ENCODE measurements around the gene COPG1.

COPG1 gene

DNA sequence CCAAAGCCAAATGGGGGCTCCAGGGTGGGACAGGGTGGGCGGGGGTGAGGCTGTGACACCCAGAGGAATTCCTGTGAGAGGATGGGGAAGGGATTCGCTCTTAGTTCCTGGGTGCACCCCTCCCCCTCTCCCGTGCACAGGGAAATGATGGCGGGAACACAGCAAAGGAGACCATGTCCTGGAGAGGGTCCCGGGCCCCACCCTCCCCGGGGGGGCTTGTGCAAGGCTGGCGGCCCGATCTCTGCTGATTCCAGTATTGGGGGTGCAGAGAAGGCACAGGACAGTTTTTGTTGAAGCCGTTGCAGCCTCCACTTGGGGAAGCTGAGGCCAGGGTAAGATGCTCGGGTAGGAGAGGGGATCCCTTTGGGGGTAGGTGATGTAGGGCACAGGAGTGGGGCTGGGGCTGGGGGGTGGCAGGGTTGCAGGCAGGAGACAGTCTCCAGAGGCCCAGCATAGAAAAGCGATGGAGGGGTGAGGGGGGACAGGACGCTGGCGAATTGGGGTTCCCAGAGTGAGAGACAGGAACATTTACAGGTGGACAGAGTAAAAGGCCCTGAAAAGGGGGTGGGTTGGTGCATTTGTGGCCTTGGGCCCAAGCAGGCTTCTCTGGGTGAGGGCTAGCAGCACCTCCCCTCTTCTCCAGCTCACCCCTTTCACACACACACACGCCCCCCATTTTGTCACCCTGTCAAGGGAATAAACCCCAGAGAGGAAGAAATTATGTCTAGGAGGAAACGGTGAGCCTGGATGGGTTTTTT, 67.8 kb downstream of the COPG1 start:
- peaks cover 10% of the 10 kb centered on the region for H3K36me3 ChIP-seq (ENCODE audit: control insufficient read depth, low read depth, low read length)
- H3K27ac ChIP-seq (ENCODE audit: low read length), result no peak overlapping the region
- no peaks in the 10 kb centered on the region for H3K27me3 ChIP-seq (ENCODE audit: control insufficient read depth, insufficient read depth, low read length)
- peak overlapping the region; percentile 89 for H3K9ac ChIP-seq (ENCODE audit: low read length)
- peaks cover 7% of the 10 kb centered on the region for H3K4me1 ChIP-seq (ENCODE audit: control insufficient read depth, low read depth, low read length)
- H3K9me3 ChIP-seq (ENCODE audit: control insufficient read depth, low read depth, low read length), result no peaks in the 10 kb centered on the region
- peak overlapping the region; percentile 82 for H3K4me3 ChIP-seq (ENCODE audit: low read length)

- H3K4me3 ChIP-seq (ENCODE audit: low read length), result no peak overlapping the region
- no peaks in the 10 kb centered on the region for H3K27me3 ChIP-seq (ENCODE audit: control insufficient read depth, insufficient read depth, low read length)
- no peak overlapping the region for H3K27ac ChIP-seq (ENCODE audit: low read length)
- H3K4me1 ChIP-seq (ENCODE audit: control insufficient read depth, low read depth, low read length), result peaks cover 7% of the 10 kb centered on the region
- H3K36me3 ChIP-seq (ENCODE audit: control insufficient read depth, low read depth, low read length), result peaks cover 10% of the 10 kb centered on the region
- H3K9ac ChIP-seq (ENCODE audit: low read length), result no peak overlapping the region
- H3K9me3 ChIP-seq (ENCODE audit: control insufficient read depth, low read depth, low read length), result no peaks in the 10 kb centered on the region
Observed at GRCh38 chr3:129317848-129318247, 68.4 kb downstream of the COPG1 start.

DNA sequence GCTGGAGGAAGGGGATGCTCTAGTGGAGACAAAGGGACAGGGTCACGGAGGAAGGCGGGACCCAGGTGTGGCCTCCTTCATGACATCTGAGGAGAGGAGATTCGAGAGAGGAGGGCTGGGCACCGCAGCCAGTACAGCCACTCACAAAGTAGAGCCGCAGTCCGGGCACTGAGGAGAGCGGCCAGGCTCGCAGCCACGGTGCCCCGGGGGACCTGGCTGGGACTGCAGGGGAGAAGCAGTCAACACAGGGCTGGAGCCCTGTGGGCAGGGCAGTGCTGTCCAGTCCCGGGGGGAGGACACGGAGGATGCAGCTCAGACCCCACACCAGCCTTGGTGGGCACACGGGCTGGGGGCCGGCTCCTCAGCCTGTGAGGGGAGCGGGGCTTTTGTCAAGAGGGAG, 69.5 kb downstream of the COPG1 start:
- no peaks in the 10 kb centered on the region for H3K27me3 ChIP-seq (ENCODE audit: control insufficient read depth, insufficient read depth, low read length)

DNA sequence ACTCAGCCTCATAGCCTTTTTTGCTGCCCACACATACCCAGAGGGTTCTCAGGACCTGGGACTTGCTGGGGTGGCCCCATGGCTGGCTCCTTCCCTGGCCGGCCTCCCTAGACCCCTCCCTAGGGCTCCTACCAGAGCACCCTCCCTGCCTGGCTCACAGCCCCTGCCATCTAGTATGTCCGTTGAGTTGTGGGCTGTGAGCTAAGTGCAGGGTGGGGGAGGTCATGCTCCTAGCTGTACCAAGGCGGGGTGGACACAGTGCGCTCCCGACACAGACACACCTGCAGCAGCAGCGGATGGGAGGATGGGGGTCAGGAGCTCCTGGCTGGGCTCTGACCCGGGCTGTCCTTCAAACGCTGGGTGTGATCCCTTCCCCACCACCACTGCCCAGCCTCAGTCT, 70.9 kb downstream of the COPG1 start:
- Histone ChIP-seq H3K9me3 (ENCODE audit: control insufficient read depth, low read depth, low read length) (no peaks in the 10 kb centered on the region), H3K27me3 (ENCODE audit: control insufficient read depth, insufficient read depth, low read length) (no peaks in the 10 kb centered on the region), H3K4me1 (ENCODE audit: control insufficient read depth, low read depth, low read length) (no peaks in the 10 kb centered on the region), H3K36me3 (ENCODE audit: control insufficient read depth, low read depth, low read length) (peaks cover 13% of the 10 kb centered on the region), H3K4me3 (ENCODE audit: low read length) (no peak overlapping the region), H3K9ac (ENCODE audit: low read length) (no peak overlapping the region), H3K27ac (ENCODE audit: low read length) (no peak overlapping the region)

More for the DNA sequence above, 69.5 kb downstream of the COPG1 start:
- Histone ChIP-seq H3K27ac (ENCODE audit: low read length) (no peak overlapping the region), H3K9me3 (ENCODE audit: control insufficient read depth, low read depth, low read length) (no peaks in the 10 kb centered on the region), H3K4me3 (ENCODE audit: low read length) (no peak overlapping the region), H3K36me3 (ENCODE audit: control insufficient read depth, low read depth, low read length) (peaks cover 13% of the 10 kb centered on the region), H3K4me1 (ENCODE audit: control insufficient read depth, low read depth, low read length) (peaks cover 5% of the 10 kb centered on the region), H3K9ac (ENCODE audit: low read length) (no peak overlapping the region)

- Histone ChIP-seq H3K27me3 (ENCODE audit: control insufficient read depth, insufficient read depth, low read length) (no peaks in the 10 kb centered on the region), H3K9ac (ENCODE audit: low read length) (no peak overlapping the region), H3K4me3 (ENCODE audit: low read length) (no peak overlapping the region), H3K36me3 (ENCODE audit: control insufficient read depth, low read depth, low read length) (peaks cover 13% of the 10 kb centered on the region), H3K9me3 (ENCODE audit: control insufficient read depth, low read depth, low read length) (no peaks in the 10 kb centered on the region), H3K27ac (ENCODE audit: low read length) (no peak overlapping the region), H3K4me1 (ENCODE audit: control insufficient read depth, low read depth, low read length) (no peaks in the 10 kb centered on the region)
Observed at GRCh38 chr3:129320825-129321487, 71.5 kb downstream of the COPG1 start.

DNA sequence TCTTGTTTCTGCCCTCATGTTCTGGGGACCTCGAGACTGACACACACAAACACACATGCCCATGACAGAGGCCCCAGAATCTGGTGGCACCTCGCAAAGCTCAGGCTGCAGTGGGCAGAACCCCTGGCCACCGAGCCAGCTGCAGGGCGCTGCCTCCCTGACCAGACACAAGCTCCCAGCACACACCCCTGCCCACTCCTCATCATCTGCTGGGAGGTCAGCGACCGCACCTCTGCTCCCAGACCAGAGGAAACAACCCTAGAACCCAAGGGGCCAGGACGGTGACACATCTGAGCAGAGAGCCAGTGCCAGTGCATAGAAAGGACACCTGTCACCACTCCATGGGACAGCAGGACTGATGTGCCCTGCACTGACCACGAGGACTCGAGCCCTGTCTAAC, 72.5 kb downstream of the COPG1 start:
- Histone ChIP-seq H3K27ac (ENCODE audit: low read length) (no peak overlapping the region), H3K9ac (ENCODE audit: low read length) (no peak overlapping the region), H3K4me1 (ENCODE audit: control insufficient read depth, low read depth, low read length) (no peaks in the 10 kb centered on the region), H3K9me3 (ENCODE audit: control insufficient read depth, low read depth, low read length) (no peaks in the 10 kb centered on the region), H3K36me3 (ENCODE audit: control insufficient read depth, low read depth, low read length) (peaks cover 13% of the 10 kb centered on the region), H3K27me3 (ENCODE audit: control insufficient read depth, insufficient read depth, low read length) (no peaks in the 10 kb centered on the region), H3K4me3 (ENCODE audit: low read length) (no peak overlapping the region)

- peaks cover 13% of the 10 kb centered on the region for H3K36me3 ChIP-seq (ENCODE audit: control insufficient read depth, low read depth, low read length)
- H3K9ac ChIP-seq (ENCODE audit: low read length), result no peak overlapping the region
- no peaks in the 10 kb centered on the region for H3K27me3 ChIP-seq (ENCODE audit: control insufficient read depth, insufficient read depth, low read length)
- no peak overlapping the region for H3K4me3 ChIP-seq (ENCODE audit: low read length)
- no peaks in the 10 kb centered on the region for H3K4me1 ChIP-seq (ENCODE audit: control insufficient read depth, low read depth, low read length)
- no peak overlapping the region for H3K27ac ChIP-seq (ENCODE audit: low read length)
- H3K9me3 ChIP-seq (ENCODE audit: control insufficient read depth, low read depth, low read length), result no peaks in the 10 kb centered on the region
Observed at GRCh38 chr3:129323651-129324294, 74.4 kb downstream of the COPG1 start.

- peaks cover 13% of the 10 kb centered on the region for H3K36me3 ChIP-seq (ENCODE audit: control insufficient read depth, low read depth, low read length)
Observed at GRCh38 chr3:129324855-129325254, 75.4 kb downstream of the COPG1 start.

GRCh38 chr3:129325383-129325782, 76.0 kb downstream of the COPG1 start:
- Histone ChIP-seq H3K9ac (ENCODE audit: low read length) (no peak overlapping the region), H3K4me1 (ENCODE audit: control insufficient read depth, low read depth, low read length) (no peaks in the 10 kb centered on the region), H3K27ac (ENCODE audit: low read length) (no peak overlapping the region), H3K4me3 (ENCODE audit: low read length) (no peak overlapping the region), H3K9me3 (ENCODE audit: control insufficient read depth, low read depth, low read length) (no peaks in the 10 kb centered on the region), H3K27me3 (ENCODE audit: control insufficient read depth, insufficient read depth, low read length) (no peaks in the 10 kb centered on the region), H3K36me3 (ENCODE audit: control insufficient read depth, low read depth, low read length) (peaks cover 13% of the 10 kb centered on the region)

More at GRCh38 chr3:129324855-129325254, 75.4 kb downstream of the COPG1 start:
- Histone ChIP-seq H3K27ac (ENCODE audit: low read length) (no peak overlapping the region), H3K4me1 (ENCODE audit: control insufficient read depth, low read depth, low read length) (no peaks in the 10 kb centered on the region), H3K9ac (ENCODE audit: low read length) (no peak overlapping the region), H3K9me3 (ENCODE audit: control insufficient read depth, low read depth, low read length) (no peaks in the 10 kb centered on the region), H3K27me3 (ENCODE audit: control insufficient read depth, insufficient read depth, low read length) (no peaks in the 10 kb centered on the region), H3K4me3 (ENCODE audit: low read length) (no peak overlapping the region)

DNA sequence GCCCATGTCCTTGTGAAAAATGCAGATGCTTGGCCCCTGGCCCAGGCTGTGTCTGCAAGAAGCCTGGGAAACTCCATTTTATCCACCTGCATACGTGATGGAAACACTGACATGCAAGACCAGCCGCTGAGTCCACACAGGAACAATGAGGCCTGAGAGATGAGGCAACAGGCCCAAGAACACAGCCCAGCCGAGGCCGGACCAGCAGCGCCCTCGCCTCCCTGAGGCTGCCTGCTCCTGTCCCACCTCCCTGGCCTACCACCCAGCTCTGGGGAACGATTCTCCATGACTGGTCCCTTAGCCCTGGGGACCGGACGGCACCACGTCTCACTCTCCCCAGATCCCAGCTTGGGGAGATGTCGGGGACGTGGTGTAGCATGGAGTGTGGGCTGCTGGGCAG, 76.7 kb downstream of the COPG1 start:
- peaks cover 7% of the 10 kb centered on the region for H3K36me3 ChIP-seq (ENCODE audit: control insufficient read depth, low read depth, low read length)
- no peak overlapping the region for H3K4me3 ChIP-seq (ENCODE audit: low read length)
- H3K27me3 ChIP-seq (ENCODE audit: control insufficient read depth, insufficient read depth, low read length), result no peaks in the 10 kb centered on the region
- H3K9ac ChIP-seq (ENCODE audit: low read length), result no peak overlapping the region
- H3K27ac ChIP-seq (ENCODE audit: low read length), result no peak overlapping the region
- no peaks in the 10 kb centered on the region for H3K4me1 ChIP-seq (ENCODE audit: control insufficient read depth, low read depth, low read length)
- H3K9me3 ChIP-seq (ENCODE audit: control insufficient read depth, low read depth, low read length), result no peaks in the 10 kb centered on the region

GRCh38 chr3:129326595-129326994, 77.2 kb downstream of the COPG1 start:
- no peaks in the 10 kb centered on the region for H3K4me1 ChIP-seq (ENCODE audit: control insufficient read depth, low read depth, low read length)
- H3K27ac ChIP-seq (ENCODE audit: low read length), result no peak overlapping the region
- no peak overlapping the region for H3K9ac ChIP-seq (ENCODE audit: low read length)
- H3K9me3 ChIP-seq (ENCODE audit: control insufficient read depth, low read depth, low read length), result no peaks in the 10 kb centered on the region
- peaks cover 3% of the 10 kb centered on the region for H3K36me3 ChIP-seq (ENCODE audit: control insufficient read depth, low read depth, low read length)
- no peaks in the 10 kb centered on the region for H3K27me3 ChIP-seq (ENCODE audit: control insufficient read depth, insufficient read depth, low read length)
- H3K4me3 ChIP-seq (ENCODE audit: low read length), result no peak overlapping the region
